GM21526 (cell line): ENCODE results near the gene SDK2.

Experiments used
- ATAC-seq: cut with Tn5 transposase; IDR thresholded peaks from one replicate; pipeline ENCODE4 v1.9.1; 2021; ENCODE audit warnings: moderate library complexity; ENCODE audit not compliant: unreplicated experiment, low FRiP score

SDK2 gene

GRCh38 chr17:73612031-73612472 is 32.2 kb downstream of the SDK2 start:
- no peak for ATAC-seq

- ATAC-seq: no peak
Observed at GRCh38 chr17:73611630-73612029, 32.6 kb downstream of the SDK2 start.

GRCh38 chr17:73610331-73610911 is 33.8 kb downstream of the SDK2 start:
- ATAC-seq: no peak

- ATAC-seq: no peak
Observed at GRCh38 chr17:73609758-73610157, 34.5 kb downstream of the SDK2 start.

- no peak for ATAC-seq
Observed at GRCh38 chr17:73609060-73609459, 35.2 kb downstream of the SDK2 start.

GRCh38 chr17:73605444-73605843 is 38.8 kb downstream of the SDK2 start:
- ATAC-seq: no peak

GRCh38 chr17:73604476-73604875 is 39.8 kb downstream of the SDK2 start:
- no peak for ATAC-seq

- no peak for ATAC-seq
Observed at GRCh38 chr17:73603971-73604370, 40.3 kb downstream of the SDK2 start.

- ATAC-seq: no peak
Observed at GRCh38 chr17:73600103-73600871, 44.0 kb downstream of the SDK2 start.

GRCh38 chr17:73599599-73599998 is 44.6 kb downstream of the SDK2 start:
- no peak for ATAC-seq

GRCh38 chr17:73598212-73598611 is 46.0 kb downstream of the SDK2 start:
- no peak for ATAC-seq

- ATAC-seq: no peak
Observed at GRCh38 chr17:73595931-73596330, 48.3 kb downstream of the SDK2 start.

- ATAC-seq: no peak
Observed at GRCh38 chr17:73595479-73595878, 48.8 kb downstream of the SDK2 start.

GRCh38 chr17:73595068-73595467 is 49.2 kb downstream of the SDK2 start:
- ATAC-seq: no peak

- no peak for ATAC-seq
Observed at GRCh38 chr17:73594598-73594997, 49.6 kb downstream of the SDK2 start.

GRCh38 chr17:73594025-73594424 is 50.2 kb downstream of the SDK2 start:
- ATAC-seq: no peak

- no peak for ATAC-seq
Observed at GRCh38 chr17:73593249-73593965, 50.8 kb downstream of the SDK2 start.

- ATAC-seq: no peak
Observed at GRCh38 chr17:73592501-73592961, 51.7 kb downstream of the SDK2 start.

- ATAC-seq: no peak
Observed at GRCh38 chr17:73592079-73592415, 52.2 kb downstream of the SDK2 start.

GRCh38 chr17:73591296-73592078 is 52.8 kb downstream of the SDK2 start:
- peak; percentile 56 for ATAC-seq
